Nephron (organoid): Measurements from ENCODE around the gene ALAS2.
A peak's percentile ranks its signal among the peaks of the same experiment; 100 is the strongest.

Experiments used
- H3K27ac Mint-ChIP-seq, 3 experiments: 2 replicates each; pipeline ENCODE4 v1.8.0; 2020; ENCODE audit warnings: mixed read lengths in 3 of 3, mild to moderate bottlenecking in 2 of 3, moderate library complexity in 1 of 3
- H3K27me3 Mint-ChIP-seq: 2 replicates; pipeline ENCODE4 v1.8.0; 2021; ENCODE audit warnings: low read depth, mild to moderate bottlenecking, moderate library complexity, mixed read lengths
- H3K36me3 Mint-ChIP-seq: 2 replicates; pipeline ENCODE4 v1.8.0; 2020; ENCODE audit warnings: low read depth, mixed read lengths
- H3K4me1 Mint-ChIP-seq: 2 replicates; pipeline ENCODE4 v1.8.0; 2020; ENCODE audit warnings: mixed read lengths
- H3K4me3 Mint-ChIP-seq, 3 experiments: 2 replicates each; pipeline ENCODE4 v1.8.0; 2020; ENCODE audit warnings: mild to moderate bottlenecking in 3 of 3, mixed read lengths in 3 of 3, moderate library complexity in 2 of 3
- H3K9me3 Mint-ChIP-seq: 2 replicates; pipeline ENCODE4 v1.8.0; 2020; ENCODE audit warnings: mixed read lengths
- TF ChIP-seq, protein P1 (sequence below), 3 experiments: fragments of 200-600 bp; sonication (generic); IDR thresholded peaks; one replicate each; pipeline ENCODE4 v1.5.0; 2021; ENCODE audit warnings: antibody characterized with exemption in 3 of 3; ENCODE audit not compliant: unreplicated experiment in 3 of 3

The ALAS2 gene

DNA sequence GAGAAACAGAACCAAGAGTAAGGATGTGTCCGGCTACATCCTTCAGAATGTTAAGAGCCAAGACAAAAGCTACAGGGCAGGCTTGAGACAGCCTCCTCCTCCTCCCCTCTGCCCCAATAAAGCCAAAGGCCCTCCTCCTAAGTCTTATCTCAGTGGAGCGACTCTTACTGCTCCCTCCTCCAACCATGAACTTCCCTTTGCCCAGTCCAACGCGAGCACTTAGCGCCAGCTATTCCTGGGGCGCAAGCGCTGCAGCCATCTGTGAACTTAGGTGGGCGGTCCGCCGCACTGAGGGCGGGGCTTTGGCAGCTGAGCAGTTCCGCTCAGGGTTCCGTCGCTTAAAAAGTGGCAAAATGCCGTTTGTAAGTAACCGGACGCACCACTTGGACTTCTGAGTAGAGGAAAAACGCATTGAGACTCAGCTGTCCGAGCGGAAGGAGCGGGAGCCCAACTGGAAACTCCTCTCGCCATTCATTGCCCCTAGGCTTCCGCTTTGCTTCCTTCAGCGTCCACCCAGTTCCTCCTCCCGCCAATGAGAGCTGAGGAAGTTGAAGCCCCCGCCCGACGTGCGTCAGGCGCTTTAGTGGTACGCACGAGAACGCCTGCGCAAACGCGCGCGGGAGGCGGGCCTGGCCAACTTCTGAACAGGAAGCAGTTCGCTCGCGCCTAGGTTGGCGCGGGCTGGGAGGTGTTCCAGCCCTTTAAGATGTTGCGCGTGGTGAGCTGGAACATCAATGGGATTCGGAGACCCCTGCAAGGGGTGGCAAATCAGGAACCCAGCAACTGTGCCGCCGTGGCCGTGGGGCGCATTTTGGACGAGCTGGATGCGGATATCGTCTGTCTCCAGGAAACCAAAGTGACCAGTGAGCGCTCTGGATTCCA, 30.8 kb downstream of the ALAS2 start, which contains the start of gene APEX2:
Gene APEX2 (plus strand): TSS at position 647 of the 882 bp plus-strand sequence. CDS start 60 bp downstream, at position 707.
- Mint-ChIP-seq H3K9me3 (peaks cover 3% of the 10 kb centered on the region), H3K27ac (peak within 1 kb of the TSS; percentile 96 to 98 (median 97)), H3K27me3 (no peaks in the 10 kb centered on the region), H3K4me1 (peaks cover 29% of the 10 kb centered on the region), H3K36me3 (peaks cover 12% of the 10 kb centered on the region), H3K4me3 (peak within 1 kb of the TSS; percentile 87 to 89 (median 88))
- TF ChIP-seq, protein P1, sequence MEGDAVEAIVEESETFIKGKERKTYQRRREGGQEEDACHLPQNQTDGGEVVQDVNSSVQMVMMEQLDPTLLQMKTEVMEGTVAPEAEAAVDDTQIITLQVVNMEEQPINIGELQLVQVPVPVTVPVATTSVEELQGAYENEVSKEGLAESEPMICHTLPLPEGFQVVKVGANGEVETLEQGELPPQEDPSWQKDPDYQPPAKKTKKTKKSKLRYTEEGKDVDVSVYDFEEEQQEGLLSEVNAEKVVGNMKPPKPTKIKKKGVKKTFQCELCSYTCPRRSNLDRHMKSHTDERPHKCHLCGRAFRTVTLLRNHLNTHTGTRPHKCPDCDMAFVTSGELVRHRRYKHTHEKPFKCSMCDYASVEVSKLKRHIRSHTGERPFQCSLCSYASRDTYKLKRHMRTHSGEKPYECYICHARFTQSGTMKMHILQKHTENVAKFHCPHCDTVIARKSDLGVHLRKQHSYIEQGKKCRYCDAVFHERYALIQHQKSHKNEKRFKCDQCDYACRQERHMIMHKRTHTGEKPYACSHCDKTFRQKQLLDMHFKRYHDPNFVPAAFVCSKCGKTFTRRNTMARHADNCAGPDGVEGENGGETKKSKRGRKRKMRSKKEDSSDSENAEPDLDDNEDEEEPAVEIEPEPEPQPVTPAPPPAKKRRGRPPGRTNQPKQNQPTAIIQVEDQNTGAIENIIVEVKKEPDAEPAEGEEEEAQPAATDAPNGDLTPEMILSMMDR (IDR thresholded peaks at IDR 0.05; ENCODE audit: unreplicated experiment in 3 of 3): no peak

DNA sequence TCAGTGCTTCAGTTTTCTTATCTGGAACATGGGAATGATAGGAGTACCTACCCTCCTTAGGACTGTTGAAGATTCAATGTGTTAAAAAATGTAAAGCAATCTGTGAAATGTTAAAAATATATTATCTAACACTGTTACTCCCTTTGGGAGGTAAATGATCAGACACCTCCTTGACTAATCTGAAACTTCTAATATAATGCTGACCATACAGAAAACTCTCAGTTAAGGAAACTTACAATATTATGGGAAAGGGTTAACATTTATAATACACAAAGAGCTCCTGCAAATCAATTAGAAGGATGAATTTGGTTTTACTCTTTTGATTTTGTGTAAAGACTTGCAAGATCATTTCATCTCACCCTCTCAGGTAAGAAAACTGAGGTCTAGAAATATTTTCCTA, 35.2 kb downstream of the ALAS2 start:
- Mint-ChIP-seq H3K9me3 (peaks cover 2% of the 10 kb centered on the region), H3K27me3 (peaks cover 4% of the 10 kb centered on the region), H3K4me1 (peaks cover 30% of the 10 kb centered on the region), H3K27ac (no peak overlapping the region), H3K36me3 (no peaks in the 10 kb centered on the region), H3K4me3 (no peak overlapping the region)
- TF ChIP-seq, protein P1 (IDR thresholded peaks at IDR 0.05; ENCODE audit: unreplicated experiment in 3 of 3): no peak

DNA sequence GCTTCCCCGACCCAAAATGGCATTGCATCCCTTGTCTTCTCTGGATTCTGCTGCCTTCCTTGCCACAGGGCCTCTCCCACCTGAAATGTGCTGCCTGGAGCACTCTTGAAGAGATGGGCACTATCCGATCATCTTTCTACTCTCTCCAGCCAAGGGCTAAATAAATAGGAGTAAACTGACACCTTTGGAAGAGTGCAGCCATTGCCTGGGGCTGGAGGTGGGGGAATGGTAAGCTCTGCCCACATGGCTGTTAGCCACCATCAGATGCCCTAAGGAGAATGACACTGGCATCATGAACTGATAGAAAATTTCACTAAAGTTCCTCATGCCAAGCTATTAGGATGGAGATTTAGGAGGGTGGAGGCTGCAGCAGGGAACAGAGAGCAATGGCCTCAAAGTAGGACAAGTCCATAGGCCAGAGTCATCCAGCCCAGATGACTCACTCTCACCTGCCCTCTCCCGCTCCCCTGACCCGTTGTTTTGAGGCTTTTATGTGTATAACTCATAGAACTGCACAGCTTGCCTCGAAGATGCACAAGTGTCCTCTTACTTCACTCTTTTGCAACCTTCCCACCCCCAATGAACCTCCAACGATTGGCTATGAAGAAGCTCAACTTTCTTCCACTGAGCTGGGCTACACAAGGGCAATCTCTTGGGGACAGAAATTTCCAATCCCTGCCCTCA, 36.0 kb downstream of the ALAS2 start:
- H3K4me3 Mint-ChIP-seq: peak overlapping the region in 1 of 3 experiments; percentile 11
- H3K27ac Mint-ChIP-seq: no peak overlapping the region
- peaks cover 4% of the 10 kb centered on the region for H3K27me3 Mint-ChIP-seq
- H3K9me3 Mint-ChIP-seq: peaks cover 2% of the 10 kb centered on the region
- H3K4me1 Mint-ChIP-seq: peaks cover 24% of the 10 kb centered on the region
- no peaks in the 10 kb centered on the region for H3K36me3 Mint-ChIP-seq
- TF ChIP-seq, protein P1 (IDR thresholded peaks at IDR 0.05; ENCODE audit: unreplicated experiment in 3 of 3): no peak

DNA sequence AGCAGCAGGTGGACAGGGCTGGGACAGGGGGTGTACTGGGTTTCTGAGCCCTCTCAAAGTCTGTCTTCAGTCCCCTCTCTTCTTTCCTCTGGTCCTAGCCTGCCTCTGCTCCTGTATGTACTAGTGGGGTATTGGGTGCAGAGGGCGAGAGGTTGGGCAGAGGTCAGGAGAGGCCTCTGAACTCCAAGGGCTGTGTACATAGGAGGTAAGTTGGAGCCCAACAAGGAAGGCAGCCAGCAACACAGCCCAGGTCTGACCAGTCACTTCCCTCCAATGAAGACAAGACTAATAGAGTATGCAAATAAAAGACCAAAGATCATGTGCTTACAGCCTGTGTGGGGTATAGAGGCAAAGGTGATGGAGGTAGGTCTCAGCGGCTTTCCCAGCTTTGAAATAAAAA, 36.7 kb downstream of the ALAS2 start, which contains the start of gene PFKFB1:
Gene PFKFB1 (minus strand): TSS at position 90 of the 400 bp plus-strand sequence. CDS start 181 bp downstream, outside the sequence.
- peaks cover 4% of the 10 kb centered on the region for H3K27me3 Mint-ChIP-seq
- H3K4me1 Mint-ChIP-seq: peaks cover 20% of the 10 kb centered on the region
- no peaks in the 10 kb centered on the region for H3K36me3 Mint-ChIP-seq
- H3K9me3 Mint-ChIP-seq: peaks cover 2% of the 10 kb centered on the region
- H3K4me3 Mint-ChIP-seq: peak within 1 kb of the TSS in 1 of 3 experiments; percentile 11
- no peak within 1 kb of the TSS for H3K27ac Mint-ChIP-seq
- TF ChIP-seq, protein P1 (IDR thresholded peaks at IDR 0.05; ENCODE audit: unreplicated experiment in 3 of 3): no peak

DNA sequence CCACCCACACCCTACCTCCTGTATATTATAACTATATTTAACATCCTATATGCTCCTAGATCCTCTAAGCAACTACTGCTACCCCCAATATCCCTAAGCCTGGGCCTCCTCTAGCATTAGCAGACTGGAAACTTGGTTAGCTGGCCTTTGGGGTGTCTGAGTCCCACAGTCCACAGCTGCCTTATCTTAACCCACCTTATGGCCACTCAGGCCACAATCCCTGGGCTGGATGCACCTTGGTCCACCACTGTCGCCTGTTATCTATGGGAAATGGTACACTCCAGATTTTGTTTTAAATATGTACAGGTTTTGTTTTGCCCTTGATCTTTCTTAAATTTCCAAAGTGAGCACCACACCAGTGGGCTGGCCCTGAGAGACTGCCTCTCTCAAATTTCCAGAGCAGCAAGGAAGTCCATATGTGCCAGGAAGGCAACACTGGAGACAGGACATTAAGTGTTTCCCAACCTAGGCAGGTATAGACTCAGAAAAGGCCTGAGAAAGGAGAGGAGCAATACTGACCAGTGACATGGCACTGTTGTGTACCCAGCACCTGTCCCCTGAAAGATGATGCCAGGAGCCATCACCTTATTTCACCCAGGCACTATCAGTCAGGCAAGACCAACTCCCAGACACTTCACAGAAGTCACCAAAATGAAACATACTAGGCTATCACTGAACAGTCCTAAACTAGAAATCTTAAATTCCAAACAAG, 37.7 kb downstream of the ALAS2 start:
- H3K9me3 Mint-ChIP-seq: peaks cover 2% of the 10 kb centered on the region
- H3K4me1 Mint-ChIP-seq: peaks cover 15% of the 10 kb centered on the region
- no peak overlapping the region for H3K27ac Mint-ChIP-seq
- TF ChIP-seq, protein P1 (IDR thresholded peaks at IDR 0.05; ENCODE audit: unreplicated experiment in 3 of 3): no peak
- H3K36me3 Mint-ChIP-seq: no peaks in the 10 kb centered on the region
- H3K4me3 Mint-ChIP-seq: no peak overlapping the region
- H3K27me3 Mint-ChIP-seq: peaks cover 4% of the 10 kb centered on the region
